Amniotic stem cell (primary cell): ENCODE data around the gene CASZ1.

Experiments used
- DNase-seq: peaks from one replicate; lab custom pipeline; 2025; lab: John Stamatoyannopoulos, UW

Gene CASZ1

DNA sequence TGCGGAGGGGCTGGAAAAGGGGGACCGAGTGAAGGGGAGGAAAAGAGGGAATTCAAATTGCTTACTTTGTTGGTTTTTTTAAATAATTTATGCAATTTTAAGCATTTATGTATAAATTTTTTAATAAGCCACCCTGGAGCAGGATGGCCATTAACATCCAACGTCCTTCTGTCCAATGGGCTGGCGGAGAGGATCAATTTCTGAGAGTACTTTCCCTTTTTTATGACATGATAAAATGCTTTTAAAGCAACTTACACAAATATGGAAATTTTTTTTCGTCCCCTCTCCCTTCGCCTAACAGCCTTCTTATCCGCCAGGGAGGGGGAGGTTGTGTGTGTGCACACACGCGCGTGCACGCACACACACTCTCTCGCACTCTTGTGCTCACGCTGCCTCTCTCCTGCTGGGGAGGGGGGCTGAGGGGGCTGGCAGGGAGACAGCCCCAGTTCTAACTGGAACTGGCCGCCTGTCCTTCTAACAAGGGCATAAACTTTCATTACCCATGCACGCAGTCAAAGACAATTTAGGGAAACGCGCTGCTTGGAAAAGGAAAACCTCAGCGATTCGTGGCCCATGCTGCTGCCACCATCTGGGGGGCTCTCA, 123.2 kb downstream of the CASZ1 start:
- no peak for DNase-seq

DNA sequence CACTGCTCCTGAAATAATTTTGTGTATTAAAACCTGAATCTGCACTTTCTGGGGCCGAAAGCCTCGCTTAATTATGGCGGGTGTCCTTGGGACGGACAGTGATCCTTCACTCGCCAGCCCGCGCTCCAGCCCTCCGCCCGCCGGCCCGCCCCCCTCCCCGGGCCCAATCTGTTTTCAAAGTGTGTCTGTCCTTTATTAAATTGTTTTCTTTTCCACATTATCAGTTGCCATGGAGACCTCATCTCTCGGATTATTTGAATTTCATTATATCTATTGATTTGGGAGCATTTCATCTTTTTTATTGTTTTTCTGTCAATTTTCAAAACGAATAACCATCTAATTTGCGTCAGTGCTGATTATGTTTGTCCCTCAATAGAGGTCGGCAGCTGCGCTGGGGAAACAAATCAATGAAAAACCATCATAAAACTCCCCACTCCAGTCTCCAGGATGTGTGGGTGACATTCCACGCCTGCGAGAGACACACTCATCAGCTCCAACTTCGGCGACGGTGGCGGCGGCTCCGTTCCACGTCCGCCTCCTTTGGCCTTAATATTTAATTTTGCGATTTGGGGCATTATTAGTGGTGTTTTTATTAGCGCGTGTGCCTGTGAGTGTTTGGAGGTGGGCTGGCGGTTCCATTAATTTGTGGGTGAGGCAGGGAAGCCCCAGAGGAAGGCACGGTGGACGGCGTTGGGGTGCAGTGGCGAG, 123.9 kb downstream of the CASZ1 start:
- no peak for DNase-seq

DNA sequence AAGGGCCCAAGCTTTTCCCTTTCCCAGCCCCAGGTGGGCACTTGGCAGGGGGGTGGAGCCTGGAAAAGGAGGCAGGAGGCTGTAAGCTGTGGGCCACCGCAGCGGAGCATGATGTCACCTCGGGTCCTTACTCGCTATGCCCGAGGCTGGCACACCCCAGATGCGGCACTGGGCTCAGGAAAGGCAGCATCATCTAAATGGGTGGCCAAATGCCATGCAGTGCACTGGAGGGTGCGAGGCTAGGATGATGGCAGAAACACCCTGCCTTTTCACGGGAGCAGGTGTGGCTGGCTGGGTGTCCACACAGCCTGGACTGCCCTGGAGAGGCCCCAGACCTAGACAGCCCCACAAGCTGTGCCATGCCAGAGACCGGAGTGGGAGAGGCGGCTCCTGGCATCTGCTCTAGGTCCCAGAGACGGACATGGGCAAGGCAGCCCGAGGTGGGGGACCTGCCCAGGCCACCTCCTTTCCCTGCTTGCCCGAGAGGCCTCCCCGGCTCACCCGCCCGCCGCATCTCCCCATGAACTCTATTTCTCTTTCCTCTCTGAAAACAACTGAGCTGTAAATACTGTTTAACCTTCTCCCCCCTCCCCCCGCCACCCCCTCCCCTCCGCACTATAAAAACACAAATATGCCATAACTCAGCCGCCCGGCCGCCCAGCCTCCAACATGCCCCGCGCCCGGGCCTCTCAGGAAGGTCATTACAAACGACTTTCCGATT, 124.7 kb downstream of the CASZ1 start:
- no peak for DNase-seq

DNA sequence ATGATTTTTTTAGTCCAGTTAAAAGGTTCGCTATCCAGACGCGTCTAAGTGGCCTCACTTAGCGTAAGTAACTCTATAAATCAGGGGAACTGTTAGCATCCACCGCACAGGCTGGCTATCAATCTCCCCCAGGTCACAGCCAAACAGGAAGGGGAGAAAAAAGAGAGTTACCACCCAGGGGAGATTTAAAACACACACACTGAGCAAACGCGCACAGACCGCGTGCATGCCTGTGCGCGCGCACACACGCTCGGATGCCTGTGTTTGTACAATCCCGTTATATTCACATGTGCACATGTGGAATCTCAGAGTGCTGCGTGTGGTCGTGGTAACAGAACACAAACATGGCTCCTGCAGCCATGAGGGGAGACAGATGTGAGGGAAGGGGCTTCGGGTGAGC, 125.4 kb downstream of the CASZ1 start:
- no peak for DNase-seq

DNA sequence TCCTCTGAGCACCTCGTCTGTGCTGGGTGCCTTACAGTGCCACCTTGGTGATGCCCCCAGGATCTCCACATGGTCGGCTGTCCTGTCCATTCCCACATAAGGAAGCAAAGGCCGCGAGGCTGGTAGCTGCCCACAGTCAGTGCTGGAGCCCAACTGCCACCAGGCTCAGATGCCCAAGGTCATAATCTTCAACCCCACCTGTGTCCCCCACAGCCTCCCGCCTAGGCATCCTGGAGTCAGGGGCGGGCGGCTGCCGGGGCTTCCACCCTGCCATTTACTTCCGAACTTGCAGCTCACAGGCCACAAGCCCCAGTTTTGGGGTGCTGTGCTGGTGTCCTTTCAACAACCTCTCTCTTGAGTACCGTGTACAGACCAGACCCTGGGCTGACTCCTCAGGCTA, 126.3 kb downstream of the CASZ1 start:
- no peak for DNase-seq

DNA sequence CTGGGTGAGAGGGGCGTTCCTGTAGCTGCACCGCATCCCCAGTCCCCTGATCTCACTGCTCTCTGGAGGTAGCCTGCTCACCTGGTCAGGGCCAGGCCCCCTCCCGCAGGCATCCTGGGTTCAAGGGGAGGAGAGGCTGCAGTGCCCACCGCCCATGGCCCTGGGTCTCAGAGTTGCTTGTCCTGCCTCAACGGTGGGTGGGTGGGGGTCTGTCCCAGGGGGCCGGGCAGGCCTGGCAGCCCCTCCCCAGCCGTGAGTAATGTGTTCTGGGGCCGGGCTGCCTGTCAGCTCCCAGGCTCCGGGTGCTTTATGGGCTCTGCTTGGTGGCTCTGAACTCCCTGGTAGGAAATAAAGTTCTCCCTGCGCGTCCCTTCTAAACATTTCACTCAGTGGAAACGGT, 126.9 kb downstream of the CASZ1 start:
- DNase-seq = no peak

DNA sequence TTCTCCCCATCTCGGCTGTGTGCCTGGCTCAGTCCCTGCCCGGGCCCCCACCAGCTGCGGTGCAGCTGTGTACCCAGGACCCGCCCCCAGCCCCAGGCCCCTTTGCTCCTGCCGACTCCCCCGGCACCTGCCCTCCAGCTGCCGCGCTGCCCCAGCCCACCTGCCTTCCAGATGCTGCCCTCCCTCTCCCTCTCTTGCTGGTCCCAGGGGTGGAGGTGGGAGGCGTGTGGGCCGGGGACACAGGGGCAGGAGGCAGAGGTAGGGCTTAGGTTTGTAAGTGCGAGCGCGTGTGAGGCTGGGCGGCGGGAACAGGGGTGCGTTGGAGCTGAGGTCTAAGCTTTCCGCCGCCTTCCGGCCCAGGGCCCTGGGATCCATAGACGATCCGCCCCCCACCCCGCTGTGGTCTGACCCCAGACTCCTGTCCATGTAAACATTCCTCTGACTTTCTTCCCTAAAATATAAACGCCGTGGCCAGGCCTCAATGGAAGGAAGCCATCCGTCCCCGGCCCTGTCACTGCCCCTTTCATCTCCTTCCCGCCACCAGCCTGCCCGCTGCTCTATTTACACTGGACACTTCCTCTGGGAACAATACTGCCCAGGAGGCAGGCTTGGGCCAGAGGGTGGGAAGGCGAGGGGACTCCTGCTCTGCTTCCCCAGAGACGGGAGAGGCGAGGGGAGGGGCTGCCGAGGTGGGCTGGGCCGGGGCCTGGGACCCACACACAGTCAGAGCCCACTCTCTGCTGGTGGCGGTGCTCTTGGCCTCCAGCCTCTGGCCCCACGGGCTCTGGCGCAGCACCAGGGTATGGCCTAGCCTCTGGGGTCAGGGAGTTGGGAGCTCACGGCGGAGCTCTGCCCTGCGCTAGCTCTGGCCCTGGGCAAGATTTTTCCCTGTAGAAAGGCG, 128.3 kb downstream of the CASZ1 start:
- no peak for DNase-seq

DNA sequence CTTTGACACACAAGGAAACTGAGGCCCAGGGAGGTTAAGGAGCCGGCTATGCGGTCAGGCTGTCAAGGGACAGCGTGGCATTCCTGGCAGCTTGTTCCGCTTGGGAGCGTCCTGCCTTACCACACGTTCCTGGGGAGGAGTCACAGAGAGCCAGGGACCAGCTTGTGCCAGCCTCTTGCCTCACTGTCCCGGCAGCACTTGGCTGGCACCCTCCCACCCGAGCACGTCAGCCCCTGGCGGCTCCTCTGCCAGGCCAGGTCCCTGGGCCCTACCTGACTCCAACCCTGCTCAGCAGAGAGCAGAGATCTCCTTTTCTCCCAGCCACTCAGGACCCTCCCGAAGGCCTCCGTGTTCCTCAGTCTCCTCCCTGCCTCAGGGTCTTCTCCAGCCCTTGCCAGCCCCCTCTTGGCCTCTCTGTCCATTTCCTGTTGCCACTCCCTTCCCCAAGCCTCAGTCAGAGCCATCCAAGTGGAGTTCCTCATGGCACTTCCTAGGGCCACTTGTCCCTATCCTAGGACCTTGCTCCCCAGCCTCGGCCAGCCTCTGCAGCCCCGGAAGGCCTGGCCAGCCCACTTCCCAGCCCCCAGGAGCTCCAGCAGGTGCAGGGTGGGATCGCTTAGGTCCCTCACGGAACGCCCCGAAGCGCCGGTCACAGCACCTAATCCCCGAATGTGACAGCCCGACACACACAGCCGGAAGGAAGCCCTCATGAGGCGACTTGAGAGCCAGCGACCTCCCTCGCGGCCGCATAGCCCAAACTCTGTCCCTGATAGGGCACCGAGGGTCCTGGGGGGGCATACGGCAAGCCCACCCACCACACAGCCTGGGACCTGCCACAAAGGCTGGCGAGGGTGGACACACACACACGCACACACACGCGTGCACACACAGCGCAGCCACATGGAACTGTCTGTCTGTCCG, 130.3 kb downstream of the CASZ1 start:
- no peak for DNase-seq

DNA sequence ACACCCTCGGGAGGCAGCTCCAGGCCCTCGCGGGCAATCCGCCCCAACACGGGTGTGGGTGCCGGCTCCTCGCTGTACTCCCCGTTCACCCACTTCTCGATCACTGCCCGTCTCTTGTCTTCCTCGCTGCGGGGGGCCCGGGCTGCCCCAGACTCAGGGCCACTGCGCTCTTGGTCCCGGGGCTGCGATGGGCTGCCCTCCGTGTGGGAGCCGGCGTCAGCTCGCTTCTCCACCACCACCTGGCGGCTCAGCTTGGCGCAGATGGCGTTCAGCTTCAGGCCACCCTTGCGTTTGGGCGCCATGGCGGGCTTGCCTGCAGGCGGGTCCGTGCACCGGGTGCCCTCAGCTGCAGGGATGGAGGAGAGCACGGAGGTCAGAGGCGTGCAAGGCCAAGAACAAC, 131.2 kb downstream of the CASZ1 start:
- DNase-seq = no peak

DNA sequence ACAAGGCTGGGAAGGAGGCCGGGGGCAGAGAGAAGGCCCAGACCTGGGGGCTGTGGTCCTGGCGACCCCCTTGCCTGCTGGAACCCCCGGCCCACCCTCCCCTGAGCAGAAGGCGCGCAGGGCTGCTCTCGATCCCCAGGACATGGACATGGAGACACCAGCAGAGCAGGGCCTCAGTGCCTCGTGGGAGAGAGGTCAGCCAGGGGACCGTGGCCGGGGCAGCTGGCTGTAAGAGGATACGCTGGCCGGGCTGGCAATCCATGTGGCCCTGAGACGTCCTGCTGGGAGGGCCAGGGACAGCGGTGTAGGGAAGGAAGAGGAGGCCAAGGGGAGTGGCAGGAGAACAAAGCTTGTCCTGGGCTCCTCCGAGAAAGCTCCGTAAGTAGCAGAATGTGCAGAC, 132.2 kb downstream of the CASZ1 start:
- no peak for DNase-seq

DNA sequence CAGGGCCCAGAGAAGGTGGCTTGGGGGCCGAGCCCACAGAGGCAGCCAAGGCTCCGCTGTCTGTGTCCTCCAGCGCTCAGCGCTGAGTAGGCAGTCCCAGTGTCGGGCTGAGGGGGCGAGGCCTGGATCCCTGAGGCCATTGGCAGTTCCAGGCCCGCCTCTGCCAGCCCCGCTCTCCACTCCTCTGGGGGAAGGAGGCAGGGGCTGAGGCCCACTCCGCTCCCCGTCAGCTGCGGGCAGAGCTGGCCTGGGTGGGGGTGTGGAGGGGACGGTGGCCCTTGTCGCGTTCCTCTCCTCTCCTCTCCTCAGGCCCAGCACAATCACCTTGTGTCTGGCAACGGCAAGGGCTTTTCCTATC, 132.8 kb downstream of the CASZ1 start:
- no peak for DNase-seq

DNA sequence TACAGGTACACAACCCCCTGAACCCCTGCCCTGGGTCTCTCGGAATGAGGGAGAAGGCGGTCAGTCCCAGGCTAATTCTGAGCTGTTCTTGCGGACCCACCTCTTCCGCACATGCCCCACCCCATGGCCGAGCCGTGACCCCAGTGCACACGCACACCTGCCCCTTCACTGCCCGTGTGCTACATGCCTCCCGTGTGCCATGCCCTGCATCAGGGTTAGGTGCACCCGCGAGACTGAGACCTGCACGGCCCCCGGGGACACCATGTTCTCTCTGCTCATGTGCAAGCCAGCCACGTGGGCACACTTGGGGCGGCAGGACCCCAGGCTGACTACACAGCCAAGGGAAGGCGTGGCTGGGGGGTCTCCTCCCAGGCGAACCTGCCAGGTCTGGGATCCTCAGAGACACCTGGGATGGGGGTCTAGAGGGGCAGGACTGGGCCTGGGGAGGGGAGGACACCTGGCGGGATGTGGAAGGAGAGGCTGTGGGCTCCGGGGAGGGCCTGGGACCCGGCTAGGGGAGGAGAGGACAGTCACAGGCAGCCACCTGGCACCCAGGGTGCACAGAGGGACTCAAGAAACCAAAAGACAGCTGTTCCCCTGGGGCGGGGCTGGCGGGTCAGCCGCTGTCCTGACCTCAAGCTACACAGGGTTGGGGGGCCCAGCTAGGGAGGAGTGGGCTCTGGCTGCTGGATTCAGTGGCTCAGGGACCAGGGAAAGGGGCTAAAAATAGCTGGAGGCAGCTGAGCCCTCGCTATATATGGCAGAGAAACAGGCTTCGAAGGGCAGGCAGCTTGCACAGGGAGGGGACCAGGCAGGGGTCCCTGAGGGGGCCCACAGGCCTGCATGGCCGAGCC, 133.4 kb downstream of the CASZ1 start:
- DNase-seq = no peak

DNA sequence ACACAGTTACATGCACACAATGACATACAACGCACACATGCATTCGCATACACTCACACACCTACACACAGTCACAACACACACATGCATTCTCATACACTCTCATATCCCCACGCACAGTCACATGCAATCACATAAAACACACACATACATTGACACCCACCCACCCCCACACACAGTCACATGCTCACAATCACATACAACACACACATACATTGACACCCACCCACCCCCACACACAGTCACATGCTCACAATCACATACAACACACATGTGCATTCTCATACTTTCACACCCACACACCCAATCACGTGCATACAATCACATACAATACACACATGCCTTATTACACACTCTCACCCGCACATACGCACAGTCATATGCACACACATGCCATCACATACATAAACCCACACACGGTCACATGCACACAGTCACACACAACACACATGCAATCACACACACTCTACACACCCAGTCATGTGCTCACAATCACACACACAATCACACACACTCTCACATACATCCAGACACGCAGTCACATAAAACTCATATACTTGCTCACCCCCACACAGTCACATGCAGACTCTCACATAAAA, 134.3 kb downstream of the CASZ1 start:
- DNase-seq = no peak

DNA sequence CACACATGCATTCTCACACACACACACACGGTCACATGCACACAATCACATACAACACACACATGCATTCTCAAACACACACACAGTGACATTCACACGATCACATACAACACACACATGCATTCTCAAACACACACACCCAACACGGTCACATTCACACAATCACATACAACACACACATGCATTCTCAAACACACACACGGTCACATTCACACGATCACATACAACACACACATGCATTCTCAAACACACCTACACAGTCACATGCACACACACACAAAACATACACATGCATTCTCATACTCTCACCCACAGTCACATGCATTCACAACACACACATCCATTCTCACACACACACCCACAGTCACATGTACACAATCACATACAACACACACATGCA, 135.0 kb downstream of the CASZ1 start:
- no peak for DNase-seq

DNA sequence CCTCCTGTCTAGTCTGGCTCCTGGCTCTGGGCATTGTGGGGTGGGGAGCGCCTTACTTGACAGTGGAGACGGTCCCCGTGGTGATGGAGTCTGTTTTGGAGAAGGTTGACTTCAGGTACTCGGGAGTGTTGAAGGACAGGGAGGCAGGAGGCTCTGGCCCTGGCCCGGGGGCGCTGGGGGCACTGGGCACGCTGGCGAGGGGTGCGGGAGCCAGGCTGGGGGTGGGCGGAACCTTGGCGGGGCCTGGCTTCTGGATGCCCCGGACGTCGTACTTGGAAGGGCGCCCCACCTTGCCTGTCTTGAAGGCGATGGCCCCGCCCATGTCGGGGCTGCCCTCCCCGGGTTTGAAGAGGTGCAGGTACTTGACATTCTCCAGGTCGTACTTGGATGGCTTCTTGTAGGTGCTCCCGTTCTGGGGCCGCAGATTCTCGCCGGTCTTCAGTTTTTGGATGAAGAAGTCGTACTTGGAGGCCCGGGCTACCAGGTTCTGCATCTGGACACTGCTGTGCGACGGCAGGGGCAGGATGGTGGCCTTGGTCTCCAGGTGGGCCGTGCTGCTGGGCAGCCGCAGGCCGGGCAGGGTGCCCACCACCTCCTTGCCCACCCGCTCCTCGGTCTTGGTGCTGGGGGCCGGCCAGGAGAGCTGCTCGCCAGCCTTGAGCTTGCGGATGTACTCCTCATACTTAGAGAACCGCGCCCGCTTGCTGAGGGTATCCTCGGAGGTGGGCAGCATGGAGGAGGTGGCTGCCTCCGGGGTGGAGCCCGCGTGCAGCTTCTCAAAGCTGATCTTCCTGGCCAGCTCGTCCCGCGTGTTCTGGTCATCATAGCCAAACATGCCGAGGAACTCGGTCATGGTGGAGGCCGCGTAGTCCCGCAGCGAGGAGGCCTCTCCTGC, 136.6 kb downstream of the CASZ1 start:
- DNase-seq = no peak

DNA sequence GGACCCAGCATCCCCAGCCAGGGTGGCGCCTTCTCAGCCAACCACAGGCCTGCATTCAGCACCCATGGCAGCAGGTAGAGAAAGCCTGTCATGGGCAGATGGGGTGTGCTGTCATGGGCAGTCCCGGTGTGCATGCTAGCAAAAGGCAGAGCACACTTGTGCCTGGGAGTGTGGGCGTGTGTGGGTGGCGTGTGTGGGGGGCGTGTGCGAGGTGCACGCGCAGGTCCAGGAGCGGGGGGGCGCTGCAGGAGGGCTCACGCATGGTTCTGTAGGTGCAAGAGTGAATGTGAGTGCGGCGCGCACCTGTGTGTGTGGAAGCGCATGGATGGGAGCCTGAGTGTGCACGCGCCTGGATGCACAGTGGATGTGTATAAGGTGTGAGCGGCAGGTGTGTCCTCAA, 137.2 kb downstream of the CASZ1 start:
- DNase-seq = no peak

DNA sequence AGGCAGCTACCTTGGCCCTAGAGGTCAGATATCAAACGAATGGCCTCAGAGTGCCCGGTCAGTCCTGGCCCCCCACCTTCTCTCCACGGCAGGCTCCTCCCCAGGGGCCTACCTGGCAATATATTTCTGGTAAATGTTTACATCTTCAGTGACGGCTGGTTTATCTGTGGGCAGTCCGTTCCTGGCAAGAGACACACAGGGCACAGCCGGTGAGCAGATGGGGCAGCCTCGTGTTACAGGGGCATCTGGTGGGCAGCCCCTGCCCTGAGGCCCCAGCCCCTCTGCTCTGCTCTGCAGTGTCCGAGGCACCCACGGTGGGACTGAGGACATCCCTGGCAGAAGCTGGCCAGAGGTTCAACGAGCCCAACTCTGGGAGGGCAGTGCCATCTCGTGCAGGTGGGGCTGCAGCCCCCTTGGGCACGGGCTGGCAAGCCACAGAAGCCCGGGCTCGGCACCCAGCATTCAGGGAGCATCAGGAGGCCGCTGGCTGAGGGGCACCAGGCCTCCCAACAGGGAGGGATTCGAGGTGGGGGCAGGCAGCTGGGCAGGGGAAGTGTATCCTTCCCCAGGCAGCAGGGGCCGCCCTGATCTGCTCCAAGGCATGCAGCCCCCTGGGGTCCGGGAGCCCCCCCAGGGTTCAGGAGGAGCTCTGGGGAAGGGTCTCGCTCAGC, 137.9 kb downstream of the CASZ1 start:
- DNase-seq = no peak

DNA sequence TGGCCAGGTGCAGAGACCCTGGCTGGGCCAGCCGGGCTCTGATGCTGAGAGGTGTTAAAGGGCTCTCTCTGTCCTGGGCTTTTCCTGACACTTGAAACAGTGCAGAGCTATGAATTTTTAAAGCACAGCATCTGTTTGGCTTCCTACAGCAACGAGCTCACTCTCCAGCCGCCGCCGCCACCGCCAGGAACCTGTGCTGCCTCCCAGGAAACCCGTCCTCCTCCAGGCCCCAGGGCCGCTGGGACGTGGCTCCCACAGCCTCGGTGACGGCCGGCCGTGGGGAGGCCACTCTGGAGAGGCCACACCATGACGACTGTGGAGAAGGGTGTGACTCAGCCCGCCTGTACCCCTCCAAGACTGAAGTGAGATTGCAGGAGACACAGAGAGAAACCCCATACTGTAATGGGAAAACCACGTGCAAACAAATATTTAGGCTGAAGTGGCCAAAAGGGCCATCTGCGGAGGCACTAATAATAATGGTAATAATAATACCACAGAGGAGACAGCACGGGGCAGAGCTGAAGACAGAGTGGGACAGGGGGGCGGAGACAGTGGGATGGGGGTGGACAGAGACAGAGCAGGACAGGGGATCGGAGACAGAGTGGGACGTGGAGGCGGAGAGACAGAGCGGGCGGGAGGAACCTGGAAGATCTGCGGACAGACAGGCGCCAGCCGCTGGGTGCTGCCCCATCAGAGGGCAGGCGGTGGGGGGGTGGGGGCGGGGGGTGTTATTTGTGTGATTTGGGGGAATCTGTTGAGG, 139.2 kb downstream of the CASZ1 start:
- no peak for DNase-seq
